ENCODE measurements around the gene ARHGDIA. TPM values are rescaled to one million over a fixed set of nuclear protein-coding genes. Genes with fewer than 3 reads are reported as not detected.

ARHGDIA gene
- total RNA-seq, 4 donors from 2014 or later: 115 to 173 (median 164) TPM

DNA sequence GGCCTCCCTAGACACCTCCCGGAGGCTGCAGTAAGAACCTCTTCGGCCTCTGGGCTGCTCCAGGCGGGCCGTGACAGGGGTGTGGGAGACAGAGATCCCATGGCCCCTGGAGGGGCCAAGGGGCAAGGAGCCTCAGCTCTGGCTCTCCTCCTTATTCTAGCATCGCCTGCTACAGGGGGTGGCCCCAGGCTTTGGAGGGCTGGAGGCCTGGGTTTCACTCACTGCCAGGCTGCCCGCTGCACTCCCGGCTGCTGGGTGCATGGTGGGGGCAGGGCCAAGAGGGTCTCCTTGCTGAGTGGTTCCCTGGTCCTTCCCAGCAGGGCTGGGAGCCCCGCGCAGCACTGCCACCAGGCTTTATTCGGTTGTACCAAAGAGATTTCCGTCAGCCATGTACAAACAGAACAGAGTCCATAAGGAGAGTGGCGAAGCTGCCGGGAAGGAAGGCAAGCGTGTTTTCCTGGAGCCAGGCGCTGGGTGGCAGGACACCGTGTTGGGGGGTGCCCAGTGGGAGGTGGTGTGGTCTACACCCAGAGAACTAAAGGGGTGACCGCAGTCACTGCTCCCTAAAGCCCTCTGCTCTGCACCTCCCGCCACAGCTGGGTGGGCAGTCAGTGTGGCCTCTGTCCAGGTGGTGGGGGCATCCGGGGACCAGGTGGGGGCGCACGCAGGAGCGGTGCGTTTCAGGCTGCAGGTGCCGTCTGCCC is 32.9 kb upstream of the ARHGDIA start:
- no peaks in the 10 kb centered on the region for H3K27me3 ChIP-seq
- WGBS, 2 donors: 92 to 96% methylated on average over 18 to 21 of the region's 24 CpGs
- intact Hi-C loops (cut with DNase I): no loop called here

DNA sequence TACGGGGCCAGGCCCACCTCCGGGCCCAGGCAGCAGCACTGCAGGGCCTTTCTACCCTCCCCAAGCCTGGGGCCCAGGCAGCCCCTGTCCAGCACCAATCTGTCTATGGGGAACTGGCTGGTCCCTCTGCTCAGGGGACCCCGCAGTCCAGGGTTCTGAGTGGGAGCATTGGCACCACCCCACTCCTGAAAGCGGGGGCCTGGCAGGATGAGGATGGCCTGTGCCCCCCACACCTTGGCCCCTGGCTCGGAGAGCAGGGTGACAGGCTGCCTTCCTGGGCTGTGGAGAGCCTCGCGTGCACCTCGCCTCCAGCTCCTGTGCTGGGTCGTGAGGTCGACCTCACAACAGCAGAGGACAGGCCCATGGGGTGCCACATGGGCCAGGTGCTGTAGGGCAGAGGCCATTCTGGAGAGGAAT is 32.3 kb upstream of the ARHGDIA start:
- no peak for DNase-seq
- Histone ChIP-seq H3K36me3 (peaks cover 3 to 16% of the 10 kb centered on the region in 2 donors), H3K4me1 (peaks cover 0 to 14% of the 10 kb centered on the region in 2 donors), H3K9me3 (no peaks in the 10 kb centered on the region), H3K4me3 (replicated peaks in 1 of 3) (no peak overlapping the region), H3K27me3 (no peaks in the 10 kb centered on the region), H3K27ac (no peak overlapping the region)
- intact Hi-C loops (cut with DNase I): no loop called here
- TF ChIP-seq, protein P1, sequence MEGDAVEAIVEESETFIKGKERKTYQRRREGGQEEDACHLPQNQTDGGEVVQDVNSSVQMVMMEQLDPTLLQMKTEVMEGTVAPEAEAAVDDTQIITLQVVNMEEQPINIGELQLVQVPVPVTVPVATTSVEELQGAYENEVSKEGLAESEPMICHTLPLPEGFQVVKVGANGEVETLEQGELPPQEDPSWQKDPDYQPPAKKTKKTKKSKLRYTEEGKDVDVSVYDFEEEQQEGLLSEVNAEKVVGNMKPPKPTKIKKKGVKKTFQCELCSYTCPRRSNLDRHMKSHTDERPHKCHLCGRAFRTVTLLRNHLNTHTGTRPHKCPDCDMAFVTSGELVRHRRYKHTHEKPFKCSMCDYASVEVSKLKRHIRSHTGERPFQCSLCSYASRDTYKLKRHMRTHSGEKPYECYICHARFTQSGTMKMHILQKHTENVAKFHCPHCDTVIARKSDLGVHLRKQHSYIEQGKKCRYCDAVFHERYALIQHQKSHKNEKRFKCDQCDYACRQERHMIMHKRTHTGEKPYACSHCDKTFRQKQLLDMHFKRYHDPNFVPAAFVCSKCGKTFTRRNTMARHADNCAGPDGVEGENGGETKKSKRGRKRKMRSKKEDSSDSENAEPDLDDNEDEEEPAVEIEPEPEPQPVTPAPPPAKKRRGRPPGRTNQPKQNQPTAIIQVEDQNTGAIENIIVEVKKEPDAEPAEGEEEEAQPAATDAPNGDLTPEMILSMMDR (IDR thresholded peaks at IDR 0.05): no peak
- TF ChIP-seq POLR2A (IDR thresholded peaks at IDR 0.05): no peak
- WGBS, 2 donors: 97% methylated on average over 6 to 7 of the region's 10 CpGs

More for the DNA sequence above, 32.9 kb upstream of the ARHGDIA start:
- no peak for DNase-seq
- no peak overlapping the region for H3K27ac ChIP-seq
- H3K4me3 ChIP-seq (replicated peaks in 1 of 3): no peak overlapping the region
- peaks cover 0 to 14% of the 10 kb centered on the region in 2 donors for H3K4me1 ChIP-seq
- H3K9me3 ChIP-seq: no peaks in the 10 kb centered on the region
- TF ChIP-seq, protein P1 (IDR thresholded peaks at IDR 0.05): no peak
- no peak for TF ChIP-seq POLR2A (IDR thresholded peaks at IDR 0.05)
- peaks cover 0 to 12% of the 10 kb centered on the region in 2 donors for H3K36me3 ChIP-seq

DNA sequence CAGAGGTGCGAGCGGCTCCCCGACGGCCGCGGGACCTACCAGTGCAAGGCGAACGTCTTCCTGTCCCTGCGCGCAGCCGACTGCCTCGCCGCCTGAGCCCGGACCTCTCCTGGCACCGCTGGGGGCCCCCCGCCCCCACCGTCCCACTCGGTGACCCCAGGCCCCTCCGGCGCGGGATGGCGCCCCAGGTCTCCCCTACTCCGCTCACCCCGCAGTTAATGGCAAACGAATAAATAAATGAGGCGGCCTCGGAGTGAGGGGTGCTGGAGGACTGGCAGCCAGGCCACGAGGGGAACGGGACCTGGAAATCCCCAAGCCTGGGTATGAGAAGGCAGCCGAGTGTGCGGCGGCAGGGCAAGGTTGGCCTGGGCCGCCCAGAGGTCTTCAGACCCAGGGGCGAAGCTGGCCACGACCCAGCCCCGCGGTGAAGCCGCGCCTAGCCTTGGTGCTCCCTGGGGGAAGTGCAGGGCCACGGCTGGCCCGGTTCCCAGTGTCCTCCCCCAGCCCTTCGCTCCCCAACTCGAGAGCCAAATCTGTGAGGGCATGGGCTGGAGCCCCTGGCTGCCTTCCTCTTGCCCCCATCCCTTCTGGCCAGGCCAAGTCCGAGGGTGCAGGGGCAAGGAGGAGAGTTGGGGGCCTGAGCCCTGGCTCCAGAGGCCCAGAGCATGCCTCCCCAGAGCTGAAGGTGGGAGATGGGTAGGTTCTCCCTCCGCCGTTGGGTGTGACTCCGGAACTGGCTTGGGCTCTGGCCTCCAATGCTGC is 31.7 kb upstream of the ARHGDIA start:
- TF ChIP-seq POLR2A (IDR thresholded peaks at IDR 0.05): no peak
- TF ChIP-seq, protein P1 (IDR thresholded peaks at IDR 0.05): no peak
- H3K9me3 ChIP-seq: no peaks in the 10 kb centered on the region
- intact Hi-C loops (cut with DNase I): no loop called here
- no peak overlapping the region for H3K27ac ChIP-seq
- peaks cover 0 to 14% of the 10 kb centered on the region in 2 donors for H3K4me1 ChIP-seq
- H3K27me3 ChIP-seq: no peaks in the 10 kb centered on the region
- 25 to 57% methylated on average over 14 to 17 of the region's 47 CpGs for WGBS, 2 donors
- H3K36me3 ChIP-seq: peaks cover 9 to 22% of the 10 kb centered on the region in 2 donors
- DNase-seq: no peak
- peak overlapping the region in 1 of 3 donors; percentile 28 for H3K4me3 ChIP-seq (replicated peaks in 1 of 3)

DNA sequence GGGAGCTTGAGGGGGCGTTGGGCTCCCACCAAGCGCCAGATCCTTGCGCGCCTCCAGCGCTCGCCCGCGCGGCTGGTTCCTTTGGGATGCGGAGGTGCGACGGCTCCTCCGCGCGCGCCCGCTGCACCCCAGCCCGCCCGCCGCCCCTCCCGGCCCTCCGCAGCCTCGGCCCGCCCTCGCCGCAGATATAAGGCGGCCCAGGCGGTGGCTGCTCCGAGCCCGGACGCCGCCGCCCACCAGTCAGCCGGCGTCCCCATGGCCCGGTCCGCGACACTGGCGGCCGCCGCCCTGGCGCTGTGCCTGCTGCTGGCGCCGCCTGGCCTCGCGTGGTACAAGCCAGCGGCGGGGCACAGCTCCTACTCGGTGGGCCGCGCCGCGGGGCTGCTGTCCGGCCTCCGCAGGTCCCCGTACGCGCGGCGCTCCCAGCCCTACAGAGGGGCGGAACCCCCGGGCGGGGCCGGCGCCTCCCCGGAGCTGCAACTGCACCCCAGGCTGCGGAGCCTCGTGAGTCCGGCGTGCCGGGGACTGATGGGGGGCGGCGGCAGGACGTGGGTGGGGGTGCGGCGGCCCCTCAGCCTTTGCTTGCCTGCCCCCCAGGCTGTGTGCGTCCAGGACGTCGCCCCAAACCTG is 31.0 kb upstream of the ARHGDIA start, which contains the start of gene NPB:
Gene NPB, plus strand, starts transcription at position 216 of the 630 bp plus-strand sequence. Its CDS starts 40 bp downstream, at position 256.
- no CpG with 5 or more reads among the region's 79 CpGs for WGBS, 2 donors

More for the DNA sequence above, 31.0 kb upstream of the ARHGDIA start, which contains the start of gene NPB:
- H3K27ac ChIP-seq: no peak within 1 kb of the TSS
- no peak for TF ChIP-seq POLR2A (IDR thresholded peaks at IDR 0.05)
- TF ChIP-seq, protein P1 (IDR thresholded peaks at IDR 0.05): no peak
- DNase-seq: peak; percentile 48 to 54
- intact Hi-C loops (cut with DNase I): no loop called here
- peaks cover 0 to 14% of the 10 kb centered on the region in 2 donors for H3K4me1 ChIP-seq
- H3K4me3 ChIP-seq (replicated peaks in 1 of 3): peak within 1 kb of the TSS in 1 of 3 donors; percentile 28
- peaks cover 12 to 18% of the 10 kb centered on the region in 2 donors for H3K36me3 ChIP-seq
- H3K9me3 ChIP-seq: no peaks in the 10 kb centered on the region
- no peaks in the 10 kb centered on the region for H3K27me3 ChIP-seq

Measured in thyroid gland (tissue), 4 donors.